Limb (tissue), 2 donors: ENCODE data around the gene TMEM115.

Experiments used
- DNase-seq, 2 donors: peaks; one replicate each; pipeline ENCODE4 v3.0.0-alpha.2; 2016; ENCODE audit errors: extremely low spot score in 2 of 2

TMEM115 gene

GRCh38 chr3:50334339-50335075 is 24.8 kb downstream of the TMEM115 start:
- DNase-seq: no peak

GRCh38 chr3:50333744-50334328 is 25.5 kb downstream of the TMEM115 start:
- no peak for DNase-seq

GRCh38 chr3:50331364-50331907 is 27.9 kb downstream of the TMEM115 start:
- DNase-seq: no peak

GRCh38 chr3:50330330-50330729 is 29.0 kb downstream of the TMEM115 start:
- DNase-seq: no peak

- peak; percentile 95 to 96 for DNase-seq
Observed at GRCh38 chr3:50327943-50328691, 31.2 kb downstream of the TMEM115 start, which contains the start of gene TUSC2. TSS of gene TUSC2 (minus strand) at chr3:50328223. CDS start at chr3:50328099, 124 bp downstream.

- no peak for DNase-seq
Observed at GRCh38 chr3:50327129-50327528, 32.2 kb downstream of the TMEM115 start.

- no peak for DNase-seq
Observed at GRCh38 chr3:50326182-50326541, 33.2 kb downstream of the TMEM115 start.

- no peak for DNase-seq
Observed at GRCh38 chr3:50325497-50326181, 33.7 kb downstream of the TMEM115 start.

- no peak for DNase-seq
Observed at GRCh38 chr3:50325113-50325480, 34.2 kb downstream of the TMEM115 start.

GRCh38 chr3:50324351-50325112 is 34.8 kb downstream of the TMEM115 start:
- DNase-seq: peak in 1 of 2 donors; percentile 81

- DNase-seq: no peak
Observed at GRCh38 chr3:50323614-50324199, 35.6 kb downstream of the TMEM115 start.

GRCh38 chr3:50323092-50323600 is 36.2 kb downstream of the TMEM115 start:
- no peak for DNase-seq

GRCh38 chr3:50322386-50323091 is 36.8 kb downstream of the TMEM115 start, which contains the start of gene HYAL2:
TSS of gene HYAL2 (minus strand) at chr3:50322745. CDS start at chr3:50320489, 2,256 bp downstream.
- DNase-seq: no peak

- no peak for DNase-seq
Observed at GRCh38 chr3:50322115-50322385, 37.3 kb downstream of the TMEM115 start.

GRCh38 chr3:50321336-50322114 is 37.8 kb downstream of the TMEM115 start:
- peak; percentile 92 to 94 for DNase-seq

- peak; percentile 75 to 92 for DNase-seq
Observed at GRCh38 chr3:50320853-50321335, 38.4 kb downstream of the TMEM115 start.

- no peak for DNase-seq
Observed at GRCh38 chr3:50319894-50320625, 39.3 kb downstream of the TMEM115 start.
